H1 (cell line): Measurements from ENCODE around the gene NCEH1. TPM values are rescaled to one million over a fixed set of nuclear protein-coding genes. Genes with fewer than 3 reads are reported as not detected.

Source experiments
- CTCF ChIA-PET: fragments of 300-600 bp; sonication (Branson Sonifier 250); formaldehyde crosslinking; loops from one replicate; lab custom pipeline; 2021; ENCODE audit not compliant: partially characterized antibody; lab: Charles Lee
- POLR2A ChIA-PET: fragments of 300-600 bp; sonication (Branson Sonifier 250); formaldehyde crosslinking; loops from one replicate; lab custom pipeline; 2021; ENCODE audit warnings: inconsistent platforms; ENCODE audit not compliant: partially characterized antibody; lab: Charles Lee
- DNase-seq, 2 experiments: peaks; one replicate each; pipeline versions ENCODE4 v3.0.0 to v3.0.0-alpha.2; 2010 to 2022; ENCODE audit warnings: low spot score in 2 of 2, low read depth in 1 of 2, mixed read lengths in 1 of 2
- FAIRE-seq: peaks from 2 replicates; lab custom pipeline; 2011; peaks lifted over from hg19 to GRCh38; lab: Jason Lieb, UNC
- H2AFZ ChIP-seq: 2 replicates; pipeline ENCODE4 v1.8.1; 2012; ENCODE audit warnings: low read length, inconsistent platforms
- H2AK5ac ChIP-seq: 2 replicates; pipeline ENCODE4 v1.6.1; 2013; ENCODE audit warnings: low read depth, low read length
- H2BK120ac ChIP-seq: replicated peaks from 2 replicates; pipeline ENCODE3; 2013; ENCODE audit warnings: low read depth, low read length, inconsistent platforms
- H2BK12ac ChIP-seq: 2 replicates; pipeline ENCODE4 v1.6.1; 2013; ENCODE audit warnings: low read depth, low read length
- H2BK15ac ChIP-seq: 2 replicates; pipeline ENCODE4 v1.6.1; 2013; ENCODE audit warnings: low read length
- H2BK20ac ChIP-seq: 2 replicates; pipeline ENCODE4 v1.6.1; 2013; ENCODE audit warnings: low read length
- H2BK5ac ChIP-seq: 2 replicates; pipeline ENCODE4 v1.6.1; 2013; ENCODE audit warnings: low read depth, low read length
- H3K14ac ChIP-seq: 2 replicates; pipeline ENCODE4 v1.6.1; 2013; ENCODE audit warnings: inconsistent platforms; ENCODE audit not compliant: insufficient read length
- H3K18ac ChIP-seq: 2 replicates; pipeline ENCODE4 v1.6.1; 2013; ENCODE audit warnings: low read length; ENCODE audit errors: extremely low read depth
- H3K23ac ChIP-seq: 2 replicates; pipeline ENCODE4 v1.6.1; 2013; ENCODE audit warnings: inconsistent platforms; ENCODE audit not compliant: insufficient read length
- H3K23me2 ChIP-seq: 2 replicates; pipeline ENCODE4 v1.6.1; 2013; ENCODE audit warnings: low read depth, low read length
- H3K27ac ChIP-seq: 2 replicates; pipeline ENCODE4 v1.6.1; 2011; ENCODE audit warnings: low read depth, low read length, inconsistent platforms
- H3K27me3 ChIP-seq, 4 experiments: replicated peaks in 1 of 4; 1 replicate in 1 of 4; 2 replicates in 3 of 4; pipeline versions ENCODE4 v1.6.1 to v1.8.1; 2011 to 2013; ENCODE audit warnings: low read length in 3 of 4, mild to moderate bottlenecking in 3 of 4, inconsistent platforms in 2 of 4, mixed read lengths in 2 of 4, moderate library complexity in 1 of 4; ENCODE audit not compliant: control insufficient read depth in 3 of 4, insufficient read depth in 3 of 4; ENCODE audit errors: extremely low read depth in 1 of 4
- H3K36me3 ChIP-seq, 4 experiments: 2 replicates each; pipeline versions ENCODE4 v1.6.1 to v1.8.1; 2011 to 2013; ENCODE audit warnings: mild to moderate bottlenecking in 4 of 4, low read length in 3 of 4, moderate library complexity in 2 of 4, control low read depth in 1 of 4, inconsistent platforms in 1 of 4; ENCODE audit not compliant: insufficient read depth in 4 of 4, control insufficient read depth in 2 of 4
- H3K4ac ChIP-seq: replicated peaks from 2 replicates; pipeline ENCODE3; 2013; ENCODE audit warnings: low read length, low read depth, mixed read lengths, inconsistent platforms; ENCODE audit not compliant: insufficient read length
- H3K4me1 ChIP-seq, 4 experiments: replicated peaks in 1 of 4; 1 replicate in 1 of 4; 2 replicates in 3 of 4; pipeline versions ENCODE4 v1.6.1 to v1.8.1; 2011 to 2013; ENCODE audit warnings: low read length in 3 of 4, inconsistent platforms in 2 of 4, mixed read lengths in 1 of 4; ENCODE audit not compliant: insufficient read depth in 4 of 4, control insufficient read depth in 3 of 4
- H3K4me2 ChIP-seq, 2 experiments: 2 replicates each; pipeline versions ENCODE4 v1.6.1 to v1.8.1; 2011 to 2013; ENCODE audit warnings: low read depth in 2 of 2, low read length in 2 of 2, control low read depth in 1 of 2, inconsistent platforms in 1 of 2, mild to moderate bottlenecking in 1 of 2; ENCODE audit not compliant: insufficient read depth in 1 of 2
- H3K4me3 ChIP-seq, 4 experiments: fragments of 200-600, 300-600 bp in 1 of 4; sonication (generic), shearing (Covaris generic), sonication (Bioruptor Twin) in 1 of 4; 2 replicates each; pipeline versions ENCODE4 v1.5.1 to v1.8.1; 2011 to 2016; ENCODE audit warnings: low read length in 4 of 4, low read depth in 3 of 4, control low read depth in 2 of 4, inconsistent platforms in 2 of 4, mild to moderate bottlenecking in 2 of 4, mixed read lengths in 1 of 4, moderate library complexity in 1 of 4; ENCODE audit not compliant: insufficient read depth in 2 of 4; ENCODE audit errors: extremely low read depth in 1 of 4
- H3K56ac ChIP-seq: replicated peaks from 2 replicates; pipeline ENCODE3; 2013; ENCODE audit warnings: low read depth, mild to moderate bottlenecking, mixed read lengths, low read length, inconsistent platforms; ENCODE audit not compliant: insufficient read length
- H3K79me1 ChIP-seq: 2 replicates; pipeline ENCODE4 v1.6.1; 2013; ENCODE audit warnings: low read depth, low read length, control low read depth
- H3K79me2 ChIP-seq, 2 experiments: 2 replicates each; pipeline versions ENCODE4 v1.6.1 to v1.8.1; 2012 to 2013; ENCODE audit warnings: low read length in 2 of 2, mild to moderate bottlenecking in 2 of 2, inconsistent platforms in 1 of 2; ENCODE audit not compliant: insufficient read depth in 2 of 2, control insufficient read depth in 1 of 2
- H3K9ac ChIP-seq, 4 experiments: replicated peaks in 1 of 4; 1 replicate in 1 of 4; 2 replicates in 3 of 4; pipeline versions ENCODE4 v1.6.1 to v1.8.1; 2011 to 2013; ENCODE audit warnings: low read depth in 3 of 4, low read length in 3 of 4, control low read depth in 2 of 4, mild to moderate bottlenecking in 2 of 4, moderate library complexity in 2 of 4, inconsistent platforms in 1 of 4; ENCODE audit errors: extremely low read depth in 1 of 4
- H3K9me3 ChIP-seq, 2 experiments: 2 replicates each; pipeline versions ENCODE4 v1.6.1 to v1.8.1; 2012 to 2013; ENCODE audit warnings: mild to moderate bottlenecking in 2 of 2, moderate library complexity in 2 of 2, control low read depth in 1 of 2, inconsistent platforms in 1 of 2, low read depth in 1 of 2, low read length in 1 of 2, mixed read lengths in 1 of 2; ENCODE audit not compliant: insufficient read depth in 2 of 2
- H4K20me1 ChIP-seq, 2 experiments: replicated peaks in 1 of 2; 2 replicates each; pipeline versions ENCODE3 to v1.8.1; 2011 to 2013; ENCODE audit warnings: inconsistent platforms in 2 of 2, low read length in 2 of 2, mild to moderate bottlenecking in 1 of 2; ENCODE audit not compliant: insufficient read depth in 2 of 2, control insufficient read depth in 1 of 2
- H4K5ac ChIP-seq: 2 replicates; pipeline ENCODE4 v1.6.1; 2013; ENCODE audit warnings: low read length, low read depth, mixed read lengths, inconsistent platforms; ENCODE audit not compliant: insufficient read length
- H4K8ac ChIP-seq: 2 replicates; pipeline ENCODE4 v1.8.0; 2013; ENCODE audit warnings: mild to moderate bottlenecking, moderate library complexity, low read length, inconsistent platforms; ENCODE audit not compliant: insufficient read depth; ENCODE audit errors: extremely low read depth
- H4K91ac ChIP-seq: replicated peaks from 2 replicates; pipeline ENCODE3; 2013; ENCODE audit warnings: low read length, mixed read lengths, inconsistent platforms; ENCODE audit not compliant: insufficient read length
- BACH1 ChIP-seq: IDR thresholded peaks from 2 replicates; pipeline ENCODE4 v1.6.1; 2012; ENCODE audit warnings: low read length, improper control_type of control experiment
- CREB1 ChIP-seq: IDR thresholded peaks from 2 replicates; pipeline ENCODE4 v1.6.1; 2012; ENCODE audit warnings: inconsistent platforms
- EP300 ChIP-seq, 2 experiments: IDR thresholded peaks; 1 replicate in 1 of 2; 2 replicates in 1 of 2; pipeline ENCODE4 v1.6.1; 2011 to 2012; ENCODE audit warnings: low read depth in 2 of 2, low read length in 2 of 2, mild to moderate bottlenecking in 2 of 2, borderline replicate concordance in 1 of 2, inconsistent platforms in 1 of 2, moderate library complexity in 1 of 2
- FOSL1 ChIP-seq: IDR thresholded peaks from 2 replicates; pipeline ENCODE4 v1.6.1; 2011; ENCODE audit warnings: mild to moderate bottlenecking, low read depth, low read length, moderate library complexity; ENCODE audit not compliant: insufficient read depth
- NANOG ChIP-seq: IDR thresholded peaks from 2 replicates; pipeline ENCODE4 v1.6.1; 2011; ENCODE audit warnings: low read length, low read depth, mild to moderate bottlenecking, inconsistent platforms; ENCODE audit not compliant: insufficient read depth, poor library complexity, severe bottlenecking
- RAD21 ChIP-seq, 2 experiments: IDR thresholded peaks in 1 of 2; conservative IDR thresholded peaks in 1 of 2; 2 replicates each; pipeline ENCODE4 v1.6.1; 2011; ENCODE audit warnings: low read depth in 2 of 2, low read length in 2 of 2, improper control_type of control experiment in 1 of 2, inconsistent platforms in 1 of 2, mild to moderate bottlenecking in 1 of 2, moderate library complexity in 1 of 2
- RBBP5 ChIP-seq: IDR thresholded peaks from 2 replicates; pipeline ENCODE4 v1.7.1; 2012; ENCODE audit warnings: low read depth, mild to moderate bottlenecking, inconsistent platforms, low read length, moderate library complexity, borderline replicate concordance
- RXRA ChIP-seq: IDR thresholded peaks from 2 replicates; pipeline ENCODE4 v1.6.1; 2011; ENCODE audit warnings: low read depth, mild to moderate bottlenecking, low read length, moderate library complexity; ENCODE audit not compliant: insufficient read depth
- SIX5 ChIP-seq: IDR thresholded peaks from 2 replicates; pipeline ENCODE4 v1.6.1; 2011; ENCODE audit warnings: mild to moderate bottlenecking, low read depth, low read length
- SP1 ChIP-seq: IDR thresholded peaks from 2 replicates; pipeline ENCODE4 v1.6.1; 2011; ENCODE audit warnings: low read depth, low read length
- SP4 ChIP-seq: IDR thresholded peaks from 2 replicates; pipeline ENCODE4 v1.6.1; 2012; ENCODE audit warnings: low read length, inconsistent platforms
- TCF12 ChIP-seq: IDR thresholded peaks from 2 replicates; pipeline ENCODE4 v1.6.1; 2011; ENCODE audit warnings: low read depth, mild to moderate bottlenecking, low read length
- WGBS, 2 experiments: shearing (Covaris generic) in 1 of 2; methylation state at CpG; one replicate each; pipeline versions ENCODE4 v1.1.6 to v1.1.7; 2013 to 2015; ENCODE audit warnings: low lambda C conversion rate in 2 of 2, mixed read lengths in 2 of 2, inconsistent platforms in 1 of 2, low coverage in 1 of 2, missing lambda C conversion rate in 1 of 2; ENCODE audit not compliant: insufficient replicate concordance in 2 of 2, insufficient coverage in 1 of 2, insufficient read length in 1 of 2; ENCODE audit errors: extremely low coverage in 1 of 2, missing lambda C conversion rate in 1 of 2; 5-methylcytosine and 5-hydroxymethylcytosine counted together
- polyA plus RNA-seq, 7 experiments: library from polyadenylated mRNA; depleted of rRNA in 3 of 7; stranded (reverse) in 5 of 7; unstranded in 2 of 7; fragments of >200 nt in 5 of 7; fragments of 200-250 nt in 2 of 7; gene quantifications; 1 replicate in 5 of 7; 2 replicates in 1 of 7; 4 replicates in 1 of 7; pipeline versions ENCODE4 v1.2.1 to v1.2.3, GENCODE V29; 2011 to 2013; ENCODE audit warnings: missing spikeins in 2 of 7, mixed read lengths in 2 of 7
- total RNA-seq: library from RNA; stranded (reverse); fragmentation: NEBNext Ultra II Directional; extraction: Animal tissue kit (Norgen Biotek cat#: 25700); gene quantifications from 2 replicates; pipeline ENCODE4 v1.2.1, GENCODE V29; 2021
- TF ChIP-seq, protein P1 (sequence below): IDR thresholded peaks from 2 replicates; pipeline ENCODE4 v1.6.1; 2012; ENCODE audit warnings: inconsistent platforms

The NCEH1 gene
- total and polyA plus RNA-seq, 2 of the 8 experiments (the other 6 are each of a cell fraction or from before 2014, with no cell fraction given), result 2.2 to 6.4 TPM

GRCh38 chr3:172705170-172705569 lies 5.7 kb downstream of the NCEH1 start:
- Histone ChIP-seq H4K5ac (no peak overlapping the region), H2BK5ac (no peak overlapping the region), H2BK15ac (no peak overlapping the region), H3K14ac (no peak overlapping the region), H3K27me3 (0 out of 7 replicates have a peak, but pooled peaks cover 0 to 1% (median 0%) of the 10 kb centered on the region in 4 experiments), H3K27ac (no peak overlapping the region), H2BK12ac (no peak overlapping the region), H3K23me2 (peaks cover 3% of the 10 kb centered on the region; the same call in 1 of the 2 replicates), H3K4me2 (no peak overlapping the region), H3K4me3 (no peak overlapping the region), H3K18ac (no peak overlapping the region), H3K4ac (no peak overlapping the region), H2AFZ (no peak overlapping the region), H3K9me3 (no peaks in the 10 kb centered on the region), H3K4me1 (peaks cover 0 to 4% (median 0%) of the 10 kb centered on the region in 4 experiments; a peak in 1 of 7 replicates), H3K36me3 (no peaks in the 10 kb centered on the region), H4K20me1 (peaks cover 0 to 2% of the 10 kb centered on the region in 2 experiments), H3K79me2 (no peaks in the 10 kb centered on the region), H3K56ac (no peak overlapping the region), H3K9ac (no peak overlapping the region), H4K91ac (no peak overlapping the region), H3K23ac (no peak overlapping the region), H2AK5ac (no peak overlapping the region), H3K79me1 (0 out of 2 replicates have a peak, but pooled peaks cover 2% of the 10 kb centered on the region), H4K8ac (no peak overlapping the region), H2BK20ac (no peak overlapping the region), H2BK120ac (no peak overlapping the region)
- ChIA-PET CTCF (interaction anchor here (1.0 to 2.8 kb wide), 3 partner anchors 9 to 32 kb away, joined by 3 to 15 read pairs (median 5); no protein-coding TSS in a partner anchor), POLR2A (interaction anchor here (1.4 to 2.2 kb wide), 2 partner anchors 13 to 47 kb away, joined by 4 to 6 read pairs; no protein-coding TSS in a partner anchor)
- FAIRE-seq (no peak), DNase-seq (no peak)
- 96% methylated on average over 4 of the region's 4 CpGs; no CpG with 5 or more reads in 1 of the 2 experiments for WGBS, 2 experiments
- TF ChIP-seq CREB1 (no peak), SP4 (no peak), RBBP5 (no peak), EP300 (IDR thresholded peaks at IDR 0.05; ENCODE audit: borderline replicate concordance in 1 of 2, low read depth in 2 of 2, low read length in 2 of 2) (no peak), RAD21 (IDR thresholded peaks at IDR 0.05 in 1 of 2, conservative IDR thresholded peaks at IDR 0.05 in 1 of 2; ENCODE audit: low read depth in 2 of 2, low read length in 2 of 2) (no peak), FOSL1 (no peak), RXRA (no peak), BACH1 (no peak), SP1 (no peak), TCF12 (no peak), NANOG (no peak), SIX5 (no peak)
- TF ChIP-seq, protein P1, sequence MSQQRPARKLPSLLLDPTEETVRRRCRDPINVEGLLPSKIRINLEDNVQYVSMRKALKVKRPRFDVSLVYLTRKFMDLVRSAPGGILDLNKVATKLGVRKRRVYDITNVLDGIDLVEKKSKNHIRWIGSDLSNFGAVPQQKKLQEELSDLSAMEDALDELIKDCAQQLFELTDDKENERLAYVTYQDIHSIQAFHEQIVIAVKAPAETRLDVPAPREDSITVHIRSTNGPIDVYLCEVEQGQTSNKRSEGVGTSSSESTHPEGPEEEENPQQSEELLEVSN, result no peak
